PFSK-1 (cell line): ENCODE measurements around the gene GPC4.
A peak's percentile ranks its signal among the peaks of the same experiment; 100 is the strongest.

Experiments used
- FOXP2 ChIP-seq: optimal IDR thresholded peaks from 2 replicates; pipeline ENCODE3; 2011; ENCODE audit warnings: borderline replicate concordance, control low read depth, inconsistent platforms; ENCODE audit not compliant: insufficient read depth; ENCODE audit errors: extremely low read length, extremely low read depth
- POLR2AphosphoS5 ChIP-seq: IDR thresholded peaks from 2 replicates; pipeline ENCODE4 v1.6.1; 2012; ENCODE audit warnings: low read depth, mild to moderate bottlenecking, control low read depth, low read length, moderate library complexity
- REST ChIP-seq, 2 experiments: IDR thresholded peaks; 2 replicates each; pipeline versions ENCODE4 v1.6.1 to v1.8.0; 2011 to 2012; ENCODE audit warnings: low read depth in 2 of 2, low read length in 2 of 2, control low read depth in 1 of 2, inconsistent platforms in 1 of 2, mild to moderate bottlenecking in 1 of 2, moderate library complexity in 1 of 2; ENCODE audit not compliant: insufficient read depth in 1 of 2
- SIN3A ChIP-seq: IDR thresholded peaks from 2 replicates; pipeline ENCODE4 v1.6.1; 2012; ENCODE audit warnings: mild to moderate bottlenecking, low read length, moderate library complexity, borderline replicate concordance; ENCODE audit not compliant: insufficient read depth
- TAF1 ChIP-seq: IDR thresholded peaks from 2 replicates; pipeline ENCODE4 v1.6.1; 2012; ENCODE audit warnings: low read length, control low read depth, borderline replicate concordance; ENCODE audit not compliant: insufficient read depth

GRCh38 chrX:133294126-133294525 is 121.2 kb downstream of the GPC4 start:
- no peak for TF ChIP-seq REST (IDR thresholded peaks at IDR 0.05; ENCODE audit: insufficient read depth in 1 of 2, low read depth in 2 of 2, low read length in 2 of 2)
- 0 out of 2 replicates have a peak, but pooled peaks have one; percentile 6 for TF ChIP-seq POLR2AphosphoS5
- no peak for TF ChIP-seq SIN3A
- no peak for TF ChIP-seq TAF1
- no peak for TF ChIP-seq FOXP2
